GM23338 (cell line): Measurements from ENCODE around the gene KBTBD12. TPM values are rescaled to one million over a fixed set of nuclear protein-coding genes. Genes with fewer than 3 reads are reported as not detected.

Experiments used
- ATAC-seq: fragments of 200-7000 bp; cut with Tn5 transposase; 3 replicates; pipeline ENCODE4 v1.9.1; 2020
- DNase-seq: peaks from one replicate; pipeline ENCODE4 v3.0.0-alpha.2; 2015; ENCODE audit warnings: low spot score
- H2AFZ ChIP-seq: fragments of 200-600 bp; sonication (generic); 2 replicates; pipeline ENCODE4 v1.8.0; 2016; ENCODE audit warnings: antibody characterized with exemption, mild to moderate bottlenecking, moderate library complexity
- H3F3A ChIP-seq: fragments of 200-600 bp; sonication (generic); replicated peaks from 2 replicates; pipeline ENCODE4 v1.8.0; 2017; ENCODE audit warnings: antibody characterized with exemption, mixed run types, low read depth
- H3K27ac ChIP-seq: fragments of 200-600 bp; sonication (generic); 2 replicates; pipeline ENCODE4 v1.6.1; 2016; ENCODE audit warnings: low read depth
- H3K27me3 ChIP-seq: fragments of 200-600 bp; sonication (generic); 2 replicates; pipeline ENCODE4 v1.8.0; 2016; ENCODE audit warnings: mild to moderate bottlenecking, mixed run types, moderate library complexity; ENCODE audit not compliant: insufficient read depth
- H3K36me3 ChIP-seq: fragments of 200-600 bp; sonication (generic); 2 replicates; pipeline ENCODE4 v1.8.0; 2016; ENCODE audit warnings: mild to moderate bottlenecking; ENCODE audit not compliant: insufficient read depth
- H3K4me1 ChIP-seq: fragments of 200-600 bp; sonication (generic); 2 replicates; pipeline ENCODE4 v1.8.0; 2016; ENCODE audit warnings: mild to moderate bottlenecking, moderate library complexity; ENCODE audit not compliant: insufficient read depth
- H3K4me2 ChIP-seq: fragments of 200-600 bp; sonication (generic); 2 replicates; pipeline ENCODE4 v1.7.1; 2017; ENCODE audit warnings: mixed run types
- H3K4me3 ChIP-seq: fragments of 200-600 bp; sonication (generic); 2 replicates; pipeline ENCODE4 v1.6.1; 2016; ENCODE audit warnings: mixed run types
- H3K79me2 ChIP-seq: fragments of 200-600 bp; sonication (generic); replicated peaks from 2 replicates; pipeline ENCODE4 v1.8.0; 2017; ENCODE audit warnings: mild to moderate bottlenecking; ENCODE audit not compliant: insufficient read depth
- H3K9me2 ChIP-seq: fragments of 200-600 bp; sonication (generic); 2 replicates; pipeline ENCODE4 v1.8.0; 2017; ENCODE audit not compliant: insufficient read depth
- H4K20me1 ChIP-seq: fragments of 200-600 bp; sonication (generic); replicated peaks from 2 replicates; pipeline ENCODE4 v1.8.0; 2017; ENCODE audit warnings: mild to moderate bottlenecking; ENCODE audit not compliant: insufficient read depth
- H3K27ac Mint-ChIP-seq: 2 replicates; pipeline ENCODE4 v1.8.0; 2020; ENCODE audit warnings: inconsistent platforms, mild to moderate bottlenecking, moderate library complexity, mixed read lengths
- H3K27me3 Mint-ChIP-seq: 3 replicates; pipeline ENCODE4 v1.8.0; 2022; ENCODE audit warnings: low read depth, mild to moderate bottlenecking, moderate library complexity, mixed read lengths, inconsistent platforms; ENCODE audit not compliant: insufficient read depth, poor library complexity
- H3K36me3 Mint-ChIP-seq: 3 replicates; pipeline ENCODE4 v1.8.0; 2021; ENCODE audit warnings: low read depth, mild to moderate bottlenecking, inconsistent platforms, moderate library complexity, mixed read lengths
- H3K4me1 Mint-ChIP-seq: 3 replicates; pipeline ENCODE4 v1.8.0; 2020; ENCODE audit warnings: mild to moderate bottlenecking, inconsistent platforms, mixed read lengths
- H3K4me3 Mint-ChIP-seq: 3 replicates; pipeline ENCODE4 v1.8.0; 2021; ENCODE audit warnings: moderate library complexity, mild to moderate bottlenecking, inconsistent platforms, mixed read lengths
- H3K9me3 Mint-ChIP-seq: 3 replicates; pipeline ENCODE4 v1.8.0; 2020; ENCODE audit warnings: moderate library complexity, mild to moderate bottlenecking, inconsistent platforms, mixed read lengths
- CREB1 ChIP-seq: fragments of 250-450 bp; sonication (Bioruptor Pico); IDR thresholded peaks from 2 replicates; pipeline ENCODE4 v1.5.0; 2020; ENCODE audit warnings: low read depth, mild to moderate bottlenecking, moderate library complexity
- CTCF ChIP-seq, 2 experiments: fragments of 200-600 bp in 1 of 2; sonication (generic) in 1 of 2; conservative IDR thresholded peaks; 2 replicates each; pipeline versions ENCODE4 v1.5.1 to v1.6.1; 2016 to 2017; ENCODE audit warnings: antibody characterized with exemption in 2 of 2, low read depth in 2 of 2, mild to moderate bottlenecking in 2 of 2, moderate library complexity in 1 of 2
- ETS1 ChIP-seq: IDR thresholded peaks from 2 replicates; pipeline ENCODE4 v1.6.1; 2016; ENCODE audit warnings: antibody characterized with exemption
- EZH2 ChIP-seq: fragments of 200-600 bp; sonication (generic); IDR thresholded peaks from one replicate; pipeline ENCODE4 v1.8.0; 2017; ENCODE audit warnings: antibody characterized with exemption, mild to moderate bottlenecking, low read depth; ENCODE audit not compliant: unreplicated experiment
- EZH2phosphoT487 ChIP-seq: fragments of 200-600 bp; sonication (generic); IDR thresholded peaks from one replicate; pipeline ENCODE4 v1.8.1; 2018; ENCODE audit warnings: antibody characterized with exemption; ENCODE audit not compliant: unreplicated experiment
- JUNB ChIP-seq: IDR thresholded peaks from one replicate; pipeline ENCODE4 v1.6.1; 2016; ENCODE audit warnings: antibody characterized with exemption; ENCODE audit not compliant: unreplicated experiment
- NANOG ChIP-seq: IDR thresholded peaks from 2 replicates; pipeline ENCODE4 v1.6.1; 2016; ENCODE audit warnings: antibody characterized with exemption, borderline replicate concordance
- POLR2AphosphoS5 ChIP-seq: IDR thresholded peaks from 2 replicates; pipeline ENCODE4 v1.6.1; 2016; ENCODE audit warnings: antibody characterized with exemption, low read depth
- REST ChIP-seq: IDR thresholded peaks from one replicate; pipeline ENCODE4 v1.6.1; 2018; ENCODE audit warnings: antibody characterized with exemption; ENCODE audit not compliant: unreplicated experiment
- STAT1 ChIP-seq: IDR thresholded peaks from one replicate; pipeline ENCODE4 v1.6.1; 2016; ENCODE audit warnings: antibody characterized with exemption; ENCODE audit not compliant: unreplicated experiment
- ZNF114 ChIP-seq: fragments of 250-450 bp; sonication (Bioruptor Pico); IDR thresholded peaks from 2 replicates; pipeline ENCODE4 v1.5.0; 2020; ENCODE audit warnings: mild to moderate bottlenecking, moderate library complexity
- ZNF331 ChIP-seq: fragments of 250-450 bp; sonication (Bioruptor Pico); IDR thresholded peaks from 2 replicates; pipeline ENCODE4 v1.5.0; 2020; ENCODE audit warnings: low read depth, mild to moderate bottlenecking, moderate library complexity
- ZNF462 ChIP-seq: fragments of 250-450 bp; sonication (Bioruptor Pico); IDR thresholded peaks from 2 replicates; pipeline ENCODE4 v1.5.0; 2020; ENCODE audit warnings: mild to moderate bottlenecking, moderate library complexity
- polyA plus RNA-seq: library from polyadenylated mRNA; unstranded; fragments of >200 nt; fragmentation: Nextera tagmentation; extraction: Ambion mirVana; gene quantifications from 2 replicates; pipeline ENCODE4 v1.2.1, GENCODE V29; 2016
- total RNA-seq: library from RNA; depleted of rRNA; stranded (reverse); fragments of >200 nt; shearing (Covaris generic); gene quantifications from 2 replicates; pipeline ENCODE4 v1.2.3, GENCODE V29; 2014

KBTBD12 gene
- total and polyA plus RNA-seq, 2 experiments from 2014 or later: 0.53 to 0.69 TPM

GRCh38 chr3:127997961-127998360 is 82.9 kb downstream of the KBTBD12 start:
- DNase-seq: no peak
- Histone ChIP-seq H3K27ac (no peak overlapping the region), H3K4me1 (peaks cover 6% of the 10 kb centered on the region; the same call in 1 of the 2 replicates), H3K9me2 (peaks cover 7% of the 10 kb centered on the region; the same call in 1 of the 2 replicates), H3F3A (no peaks in the 10 kb centered on the region), H3K4me2 (no peak overlapping the region), H4K20me1 (no peaks in the 10 kb centered on the region), H3K36me3 (no peaks in the 10 kb centered on the region), H3K27me3 (no peaks in the 10 kb centered on the region), H2AFZ (no peak overlapping the region), H3K4me3 (no peak overlapping the region), H3K79me2 (no peaks in the 10 kb centered on the region)
- ATAC-seq: no peak
- no peak overlapping the region for H3K27ac Mint-ChIP-seq
- peaks cover 9% of the 10 kb centered on the region for H3K4me1 Mint-ChIP-seq
- H3K4me3 Mint-ChIP-seq: no peak overlapping the region
- peaks cover 5% of the 10 kb centered on the region for H3K27me3 Mint-ChIP-seq
- no peaks in the 10 kb centered on the region for H3K9me3 Mint-ChIP-seq
- TF ChIP-seq ZNF114 (no peak), ZNF462 (no peak), EZH2 (no peak), STAT1 (no peak), ZNF331 (CRISPR knock-in tag) (no peak), CREB1 (CRISPR knock-in tag) (no peak), NANOG (no peak), JUNB (no peak), EZH2phosphoT487 (no peak), REST (no peak), ETS1 (no peak), POLR2AphosphoS5 (no peak), CTCF (conservative IDR thresholded peaks at IDR 0.05; ENCODE audit: low read depth in 2 of 2) (no peak)
- H3K36me3 Mint-ChIP-seq: no peaks in the 10 kb centered on the region
